Fibroblast of gingiva (primary cell): ENCODE results near the gene KRTAP9-9.
A peak's percentile ranks its signal among the peaks of the same experiment; 100 is the strongest.
"Not testable (repeated sequence)": the region's sequence is repeated elsewhere in the genome, so short reads cannot be mapped to it uniquely, and the experiment has no call there.

Experiments used
- DNase-seq: peaks from one replicate; pipeline ENCODE4 v3.0.0-alpha.2; 2011; ENCODE audit warnings: low read depth

KRTAP9-9 gene

GRCh38 chr17:41265078-41265477 lies 9.9 kb downstream of the KRTAP9-9 start, which contains the start of gene KRTAP9-6:
TSS of gene KRTAP9-6 (plus strand) at chr17:41265378. CDS start at chr17:41265378, 0 bp downstream.
- peak; percentile 0 for DNase-seq

DNA sequence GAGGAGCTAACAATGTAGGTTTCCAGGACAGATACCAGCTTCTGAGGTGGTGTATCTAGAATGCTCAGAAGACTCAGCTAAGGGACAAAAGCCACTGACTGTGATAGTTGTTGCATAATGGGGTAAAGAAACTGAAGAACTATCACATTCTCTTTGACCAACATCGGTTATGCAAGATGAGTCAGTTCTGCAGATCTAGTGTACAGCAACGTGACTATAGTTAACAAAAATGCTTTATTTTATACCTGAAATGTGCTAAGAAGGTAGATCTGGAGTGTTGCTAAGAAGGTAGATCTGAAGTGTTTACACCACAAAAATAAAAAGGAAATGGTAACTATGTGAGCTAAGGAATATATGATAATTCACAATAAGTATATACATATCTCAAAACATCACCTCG lies 12.5 kb downstream of the KRTAP9-9 start:
- no peak for DNase-seq

- not testable (repeated sequence) for DNase-seq
Measured at GRCh38 chr17:41271323-41271722, 16.1 kb downstream of the KRTAP9-9 start.

- DNase-seq = no peak
Measured at GRCh38 chr17:41271858-41272257, 16.7 kb downstream of the KRTAP9-9 start.

DNA sequence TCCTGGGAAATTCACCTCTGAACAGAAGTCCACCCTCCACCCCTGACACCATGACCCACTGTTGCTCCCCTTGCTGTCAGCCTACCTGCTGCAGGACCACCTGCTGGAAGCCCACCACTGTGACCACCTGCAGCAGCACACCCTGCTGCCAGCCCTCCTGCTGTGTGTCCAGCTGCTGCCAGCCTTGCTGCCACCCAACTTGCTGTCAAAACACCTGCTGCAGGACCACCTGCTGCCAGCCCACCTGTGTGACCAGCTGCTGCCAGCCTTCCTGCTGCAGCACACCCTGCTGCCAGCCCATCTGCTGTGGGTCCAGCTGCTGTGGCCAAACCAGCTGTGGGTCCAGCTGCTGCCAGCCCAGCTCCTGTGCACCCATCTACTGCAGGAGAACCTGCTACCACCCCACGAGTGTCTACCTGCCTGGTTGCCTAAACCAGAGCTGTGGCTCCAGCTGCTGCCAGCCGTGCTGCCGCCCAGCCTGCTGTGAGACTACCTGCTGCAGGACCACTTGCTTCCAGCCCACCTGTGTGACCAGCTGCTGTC lies 20.5 kb downstream of the KRTAP9-9 start, which contains the start of gene KRTAP9-7:
TSS of gene KRTAP9-7 (plus strand) at position 51 of the 543 bp plus-strand sequence. CDS start at position 51, 0 bp downstream.
- DNase-seq = not testable (repeated sequence)

- peak; percentile 0 for DNase-seq
Measured at GRCh38 chr17:41278176-41278955, 23.2 kb downstream of the KRTAP9-9 start.

DNA sequence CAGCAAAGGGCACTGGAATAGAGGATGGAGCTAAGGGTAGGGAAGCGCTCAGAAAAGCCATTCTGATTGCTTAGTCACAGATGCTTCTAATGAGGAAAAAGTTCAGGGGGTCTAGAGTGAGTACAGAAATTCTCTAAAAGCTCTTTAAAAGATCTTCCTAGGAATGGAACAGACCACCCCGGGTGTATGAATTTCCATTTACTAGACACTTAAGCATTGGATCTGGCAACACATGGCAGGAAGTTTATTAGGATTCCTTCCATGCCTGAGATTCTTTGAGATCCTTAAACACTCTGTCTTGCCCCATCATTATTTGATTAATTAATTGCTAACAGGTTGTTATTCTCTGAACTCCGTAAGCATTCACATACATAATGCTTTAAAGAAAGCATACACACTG lies 28.9 kb downstream of the KRTAP9-9 start:
- DNase-seq = peak; percentile 75

DNA sequence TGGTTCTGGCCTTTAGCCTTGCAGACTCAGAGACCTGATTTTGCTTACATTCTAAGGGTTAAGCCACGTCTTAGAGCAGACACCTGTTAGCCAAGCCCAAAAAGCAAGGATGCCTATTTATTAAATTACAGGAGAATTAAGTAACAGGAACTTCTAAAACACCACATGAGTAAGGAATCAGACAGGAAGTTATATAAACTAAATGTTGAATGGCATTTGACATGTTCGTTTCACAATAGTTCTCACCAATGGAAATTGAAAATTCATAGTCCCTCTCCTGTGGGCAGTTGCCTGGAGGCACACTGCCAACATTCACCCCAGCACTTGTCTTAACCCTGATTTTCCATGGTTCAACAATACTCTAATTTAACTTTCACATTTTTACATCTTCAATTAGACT lies 29.4 kb downstream of the KRTAP9-9 start:
- DNase-seq = peak; percentile 0

DNA sequence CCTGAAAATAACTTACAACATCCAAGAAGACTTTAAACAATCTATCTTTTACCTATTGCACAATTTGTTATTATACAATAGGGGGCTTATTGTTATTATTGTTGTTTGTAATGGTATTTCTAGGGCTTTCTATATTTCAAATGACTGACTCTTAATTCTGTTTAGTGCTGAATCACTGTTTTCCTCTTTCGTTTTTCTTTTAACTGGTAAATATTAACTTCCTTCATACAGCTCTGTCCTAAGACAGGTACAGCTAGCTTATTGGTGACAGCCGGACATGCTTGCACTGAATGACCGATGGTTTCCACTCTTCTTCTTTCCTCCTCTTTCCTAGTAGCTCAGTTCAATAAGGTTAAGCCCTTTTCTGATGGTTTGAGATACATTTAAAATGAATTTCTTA lies 31.9 kb downstream of the KRTAP9-9 start:
- no peak for DNase-seq

GRCh38 chr17:41294016-41294415 lies 38.8 kb downstream of the KRTAP9-9 start:
- no peak for DNase-seq

DNA sequence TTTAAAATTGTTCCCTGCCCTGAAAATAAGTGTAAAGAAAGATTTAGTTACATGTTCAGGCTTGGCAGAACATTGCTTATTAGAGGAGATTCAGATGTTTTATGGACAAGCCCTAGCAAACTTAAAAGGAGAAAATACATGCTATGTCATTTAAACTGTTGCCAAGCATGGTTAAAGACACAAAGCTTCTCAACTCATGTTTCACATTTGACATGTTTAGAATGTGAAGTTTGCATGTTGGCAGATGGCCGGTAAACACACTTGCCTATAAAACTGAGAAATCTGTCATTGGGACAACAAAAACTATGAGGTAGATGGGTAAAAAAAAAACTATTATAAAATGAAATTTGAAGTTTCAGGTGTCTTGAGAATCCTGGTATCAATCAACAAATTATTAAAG lies 41.7 kb downstream of the KRTAP9-9 start:
- DNase-seq = no peak

GRCh38 chr17:41298458-41299135 lies 43.4 kb downstream of the KRTAP9-9 start:
- no peak for DNase-seq

DNA sequence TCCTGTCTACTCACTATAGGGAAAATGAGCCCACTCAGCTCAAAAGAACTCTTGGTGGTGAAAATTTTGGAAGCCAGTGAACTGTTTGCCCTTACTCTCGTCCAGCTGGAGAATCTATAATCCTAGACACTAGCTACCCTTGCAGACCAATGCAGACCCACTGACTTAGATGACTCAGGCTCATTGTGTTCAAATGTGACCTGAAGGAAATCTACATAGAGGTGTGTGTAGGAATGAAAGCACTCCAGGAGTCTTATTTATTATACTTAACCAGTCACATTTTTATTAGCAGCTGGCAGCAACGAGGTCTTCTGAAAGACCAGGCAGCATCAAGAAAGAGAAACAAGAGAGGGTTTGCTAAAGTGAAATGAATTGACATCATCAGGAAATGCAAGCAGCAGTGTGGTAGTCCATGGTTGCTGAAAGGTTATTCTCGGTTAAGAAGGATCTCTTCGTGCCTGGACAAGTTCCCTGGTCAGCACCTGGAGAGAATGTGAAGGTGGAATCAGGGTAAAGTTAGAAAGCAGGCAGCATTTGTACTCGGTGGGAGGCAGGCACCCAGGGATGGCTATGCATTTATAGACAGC lies 46.1 kb downstream of the KRTAP9-9 start:
- DNase-seq = no peak

- DNase-seq = peak; percentile 17
Measured at GRCh38 chr17:41301916-41302901, 47.0 kb downstream of the KRTAP9-9 start, which contains the start of gene KRTAP29-1. TSS of gene KRTAP29-1 (minus strand) at chr17:41302851. CDS start at chr17:41302851, 0 bp downstream.

GRCh38 chr17:41302981-41303380 lies 47.8 kb downstream of the KRTAP9-9 start:
- DNase-seq = no peak

DNA sequence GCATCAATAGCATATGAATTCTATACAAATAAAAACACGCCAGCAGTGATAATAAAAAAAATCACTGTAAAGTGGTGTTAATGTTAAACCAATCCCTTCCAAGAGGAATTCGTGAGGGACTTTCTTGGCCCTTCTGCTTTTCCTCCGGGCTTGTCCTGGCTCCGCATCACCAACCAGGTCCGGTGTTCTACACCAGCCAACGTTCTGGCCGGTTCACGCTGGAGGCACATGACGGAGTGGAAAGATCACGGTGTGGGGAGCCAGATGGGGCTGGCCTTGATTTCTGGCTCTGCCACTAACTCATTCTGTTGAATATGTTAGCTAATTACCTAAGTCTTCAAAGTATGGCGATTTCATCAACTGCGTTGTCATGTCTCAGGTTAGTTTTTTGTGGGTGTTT lies 48.9 kb downstream of the KRTAP9-9 start:
- DNase-seq = no peak
